Activated effector memory CD4-positive, alpha-beta T cell treated with anti-CD3 and anti-CD28 coated beads, Interleukin-2, amount 50 U/mL, for 16 hours (primary cell): ENCODE results near the gene WWP2.
A peak's percentile ranks its signal among the peaks of the same experiment; 100 is the strongest.
"Not testable (repeated sequence)": the region's sequence is repeated elsewhere in the genome, so short reads cannot be mapped to it uniquely, and the experiment has no call there.

Experiments
- DNase-seq: peaks from one replicate; pipeline ENCODE4 v3.0.0-alpha.2; 2020

WWP2 gene

DNA sequence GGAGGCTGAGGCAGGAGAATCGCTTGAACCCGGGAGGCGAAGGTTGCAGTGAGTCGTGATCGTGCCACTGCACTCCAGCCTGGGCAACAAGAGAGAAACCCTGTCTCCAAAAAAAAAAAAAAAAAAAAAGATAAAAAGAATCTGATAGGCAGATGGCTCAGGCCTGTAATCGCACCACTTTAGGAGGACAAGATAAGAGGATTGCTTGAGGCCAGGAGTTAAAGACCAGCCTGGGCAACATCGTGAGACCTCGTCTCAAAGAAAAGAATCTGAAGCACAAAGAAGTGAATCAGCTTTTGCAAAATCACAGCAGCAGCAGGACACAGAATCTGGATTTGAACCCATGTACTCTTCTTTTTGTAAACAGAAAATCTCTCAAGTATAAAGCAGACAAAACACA lies 15.0 kb upstream of the WWP2 start:
- DNase-seq = no peak

DNA sequence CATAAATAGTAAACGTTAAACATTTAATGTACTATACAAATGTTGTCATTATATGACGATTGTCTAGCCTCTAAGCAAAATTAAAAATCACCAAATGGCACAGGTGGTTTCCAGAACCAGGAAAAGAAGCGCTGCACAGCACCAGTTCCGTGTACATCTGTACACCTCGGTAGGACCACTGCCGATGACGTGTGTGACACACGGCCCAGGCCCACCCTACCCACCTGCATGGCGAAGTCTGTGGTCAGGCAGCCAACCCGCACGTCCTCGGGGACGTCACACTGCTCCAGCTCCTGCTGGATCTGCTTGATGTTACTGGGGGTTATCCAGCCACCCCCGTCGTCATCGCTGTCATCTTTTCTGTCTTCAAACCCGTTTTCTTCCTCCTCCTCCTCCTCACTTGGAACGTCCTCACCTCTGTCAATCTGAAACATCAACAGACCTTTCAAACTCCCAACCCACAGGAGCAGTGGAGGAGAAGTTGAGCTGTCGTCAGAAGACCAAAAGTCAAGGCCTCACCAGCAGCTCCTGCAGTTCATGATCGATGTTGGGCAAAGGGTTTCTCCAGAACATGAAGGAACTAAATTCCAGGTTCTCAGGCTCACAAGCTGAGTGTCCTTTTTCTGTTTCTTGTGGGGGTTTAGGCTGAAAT lies 13.3 kb upstream of the WWP2 start:
- DNase-seq = no peak

DNA sequence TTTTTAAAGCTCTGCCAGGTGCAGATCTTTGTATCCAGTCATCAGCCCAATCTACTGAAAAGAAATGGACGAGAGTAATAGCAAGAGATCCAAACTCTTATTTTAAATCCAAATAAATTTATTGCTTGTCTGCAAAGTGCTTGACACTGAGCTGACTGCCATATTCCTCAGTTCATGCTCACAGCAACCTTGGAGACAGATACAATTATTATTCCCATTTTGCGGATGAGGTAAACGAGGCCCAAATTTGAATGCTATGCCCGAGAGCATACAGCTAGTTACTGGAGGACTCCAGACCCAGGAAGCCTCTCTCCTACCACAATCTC lies 8.0 kb upstream of the WWP2 start:
- no peak for DNase-seq

DNA sequence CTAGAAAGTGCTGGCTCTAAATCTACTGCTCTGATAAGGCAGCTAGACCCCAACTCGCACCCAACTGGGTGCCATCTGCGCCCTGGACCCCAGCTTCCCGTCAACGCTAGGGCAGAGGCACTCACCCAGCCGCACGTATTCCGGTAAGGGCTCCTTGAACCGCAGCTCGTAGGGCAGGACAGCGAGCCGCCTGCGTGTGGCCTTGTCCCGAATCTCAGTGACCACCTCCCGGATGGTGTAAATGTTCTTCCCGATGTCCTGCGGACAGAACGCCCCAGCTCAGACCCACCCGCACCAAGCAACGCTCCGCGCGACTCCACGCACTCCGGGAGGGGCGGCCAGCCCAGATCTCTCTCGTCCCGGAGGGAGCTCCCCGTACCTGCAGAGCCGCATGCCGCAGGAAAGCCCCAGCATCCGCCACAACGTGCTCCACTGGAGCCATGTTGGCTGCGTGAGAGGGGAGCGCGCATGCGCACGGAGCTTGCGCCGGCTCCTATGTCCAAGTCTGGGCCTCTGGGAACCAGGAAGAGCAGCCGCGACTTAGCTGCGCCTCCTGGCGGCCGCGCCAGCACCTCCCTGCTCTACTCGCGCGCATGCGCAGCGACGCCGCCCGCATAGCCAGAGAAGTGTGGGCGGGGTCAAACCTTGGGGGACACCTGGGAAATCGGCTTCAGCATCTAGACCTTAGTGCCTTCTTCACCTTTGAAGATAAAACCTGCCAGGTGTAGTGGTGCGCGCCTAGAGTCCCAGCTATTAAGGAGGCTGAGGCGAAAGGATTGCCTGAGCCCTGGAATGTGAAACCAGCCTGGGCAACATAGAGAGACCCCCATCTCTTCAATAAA lies 7.4 kb upstream of the WWP2 start, which contains the start of gene NOB1:
Gene NOB1 (minus strand): TSS at position 458 of the 842 bp plus-strand sequence. CDS start 16 bp downstream, at position 442.
- DNase-seq = peak; percentile 99

DNA sequence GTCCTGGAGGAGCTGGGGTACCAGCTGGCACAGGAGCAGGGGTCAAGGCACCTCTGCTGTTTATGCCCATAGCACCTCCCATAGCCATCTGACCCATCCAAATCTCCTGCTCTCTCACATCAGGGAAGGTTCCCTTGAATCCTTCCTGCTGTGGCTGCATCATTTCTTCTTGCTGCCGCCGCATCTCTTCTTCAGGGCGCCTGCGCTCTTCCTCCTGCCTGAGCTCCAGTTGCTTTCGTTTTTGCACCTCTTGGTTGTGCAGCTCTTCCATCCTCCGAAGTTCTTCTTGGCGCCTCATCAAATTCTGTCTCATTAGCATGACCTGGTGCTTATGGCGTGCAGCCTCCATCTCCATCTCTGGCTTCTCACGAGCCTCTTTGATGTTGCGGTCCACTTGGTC lies 5.4 kb upstream of the WWP2 start:
- DNase-seq = no peak

DNA sequence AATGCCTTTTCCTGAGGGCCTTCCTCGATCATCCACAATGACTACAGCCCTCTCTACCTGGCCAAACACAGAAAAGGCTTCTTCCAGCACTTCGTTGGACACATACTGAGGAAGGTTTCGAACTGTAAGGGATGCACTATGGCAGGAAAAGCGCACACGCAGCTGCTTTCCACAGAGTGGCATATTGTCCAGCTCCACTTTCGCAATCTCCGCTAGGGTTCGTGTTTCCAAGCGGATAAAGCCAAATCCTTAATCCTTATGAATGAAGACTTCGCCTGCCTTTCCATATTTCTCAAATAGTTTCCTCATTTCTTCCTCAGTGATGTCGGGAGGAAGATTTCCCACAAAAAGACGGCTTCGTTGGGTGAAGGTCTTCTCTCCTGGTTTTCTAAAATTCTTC lies 4.8 kb upstream of the WWP2 start:
- not testable (repeated sequence) for DNase-seq

DNA sequence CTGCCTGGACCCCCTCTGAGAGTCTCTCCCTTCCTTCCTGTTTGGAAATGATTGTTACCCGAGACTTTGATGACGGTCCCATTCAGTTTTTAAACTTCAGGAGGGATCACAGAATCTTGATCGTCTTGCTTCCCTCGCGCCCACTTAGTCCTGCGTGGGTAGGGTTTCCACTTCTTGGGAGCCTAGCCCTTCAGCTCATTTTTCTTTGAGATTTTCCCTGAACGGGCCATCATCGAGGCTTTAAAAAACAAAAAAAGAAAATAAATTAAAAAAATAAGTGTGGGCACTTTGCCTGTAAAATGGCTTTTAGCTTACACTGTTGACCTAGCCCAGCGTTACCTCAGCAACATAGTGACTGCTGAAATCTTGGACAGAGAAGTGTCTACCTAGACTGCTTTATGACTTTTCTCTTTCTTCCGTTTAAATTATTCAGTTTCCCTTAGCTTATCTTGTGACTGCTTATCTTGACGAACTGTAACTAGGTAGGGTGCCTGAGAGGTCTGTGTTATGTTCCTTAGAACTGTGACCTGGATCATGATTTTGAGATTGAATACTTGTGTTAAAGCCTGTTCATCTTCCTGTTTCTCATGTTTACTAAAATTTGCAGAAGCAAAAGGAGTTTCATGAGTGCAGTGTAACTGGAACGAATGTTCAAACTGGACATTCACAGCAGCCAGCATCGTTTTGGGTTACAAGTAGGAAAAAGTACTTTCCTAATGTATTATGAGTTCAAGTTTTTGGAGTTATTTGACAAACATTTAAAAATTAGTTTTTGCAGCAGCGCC lies 874 bp downstream of the WWP2 start:
- no peak for DNase-seq

DNA sequence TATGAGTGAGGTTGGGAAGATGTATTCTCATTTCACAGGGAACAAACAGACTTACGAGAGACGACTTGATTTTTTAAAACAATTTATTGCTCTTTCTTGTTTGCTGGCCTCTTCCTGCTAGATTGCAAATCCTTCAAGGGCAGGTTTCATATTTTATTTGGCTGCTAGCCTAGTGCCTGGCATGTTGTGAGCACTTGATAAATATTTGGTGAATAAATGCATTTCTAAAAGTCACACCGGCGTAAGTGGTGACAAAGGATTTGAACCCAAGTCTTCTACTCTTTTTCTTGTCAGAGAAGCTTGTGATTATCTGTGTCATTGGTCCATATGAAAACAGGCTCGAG lies 1.4 kb downstream of the WWP2 start:
- DNase-seq = no peak

DNA sequence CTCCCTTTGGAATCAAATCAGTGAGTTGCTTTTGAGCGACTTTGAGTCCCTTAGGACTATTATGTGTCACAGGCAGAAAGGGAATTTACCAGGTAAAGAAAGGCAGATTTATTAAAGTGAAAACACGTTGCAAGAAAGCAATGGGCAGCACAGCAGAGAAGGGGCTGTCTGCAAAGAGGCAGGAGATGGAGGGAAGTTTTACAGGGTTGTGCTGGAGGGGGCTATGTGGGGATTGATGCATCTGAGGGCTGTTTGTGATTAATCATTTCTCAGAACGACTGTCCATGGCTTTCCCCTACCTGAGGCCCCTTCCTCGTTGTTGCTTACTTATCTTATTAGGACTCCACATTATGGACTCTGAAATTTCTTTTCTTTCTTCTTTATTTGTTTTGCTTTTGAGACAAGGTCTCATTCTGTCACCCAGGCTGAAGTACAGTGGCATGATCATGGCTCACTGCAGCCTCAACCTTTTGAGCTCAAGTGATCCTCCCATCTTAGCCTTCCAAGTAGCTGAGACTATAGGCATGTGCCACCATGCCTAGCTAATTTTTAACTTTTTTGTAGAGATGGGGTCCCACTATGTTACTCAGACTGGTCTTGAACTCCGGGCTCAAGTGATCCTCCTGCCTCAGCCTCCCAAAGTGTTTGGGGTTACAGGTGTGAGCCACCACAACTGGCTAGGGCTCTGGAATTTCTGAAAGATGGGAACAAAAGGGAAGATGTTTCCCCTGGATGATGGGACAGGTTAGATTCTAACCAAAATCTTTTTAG lies 5.5 kb downstream of the WWP2 start:
- no peak for DNase-seq

DNA sequence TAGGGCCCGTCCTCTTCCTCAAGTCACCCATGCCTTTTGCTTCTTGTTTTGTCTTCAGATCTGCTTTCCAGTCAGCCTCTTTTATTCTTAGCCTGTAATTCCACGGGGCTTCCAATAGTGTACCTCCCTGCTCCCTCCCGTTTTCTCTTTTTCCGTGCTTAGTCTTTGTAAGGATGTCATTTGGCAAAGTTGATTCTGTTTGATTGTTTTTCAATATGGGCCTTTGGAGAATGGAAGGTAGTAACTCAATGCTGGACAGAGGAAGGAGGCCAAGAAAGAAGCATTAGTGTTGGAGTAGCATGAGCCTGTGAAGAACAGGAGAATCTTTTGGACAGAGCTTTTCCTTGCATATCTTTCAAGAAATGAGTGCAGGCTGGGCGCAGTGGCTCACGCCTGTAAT lies 6.5 kb downstream of the WWP2 start:
- DNase-seq = no peak

DNA sequence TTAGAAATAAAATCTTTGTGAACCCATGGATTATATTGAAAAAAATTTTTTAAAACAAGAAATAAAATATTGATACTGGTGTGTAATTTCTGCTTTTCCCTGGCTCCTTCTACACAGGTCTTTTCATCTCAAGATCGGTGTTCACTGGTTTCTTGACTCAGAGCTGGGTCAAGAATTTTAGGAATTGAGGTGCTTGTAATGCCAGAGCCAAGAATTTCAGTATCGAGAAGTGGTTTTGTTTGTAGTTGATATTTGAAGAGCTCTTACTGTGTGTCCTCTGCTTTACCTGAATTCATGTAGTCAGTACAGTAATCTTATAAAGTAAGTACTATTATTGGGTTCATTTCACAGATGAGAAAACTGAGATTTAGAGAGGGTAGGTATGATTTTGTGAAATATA lies 7.3 kb downstream of the WWP2 start:
- DNase-seq = no peak

DNA sequence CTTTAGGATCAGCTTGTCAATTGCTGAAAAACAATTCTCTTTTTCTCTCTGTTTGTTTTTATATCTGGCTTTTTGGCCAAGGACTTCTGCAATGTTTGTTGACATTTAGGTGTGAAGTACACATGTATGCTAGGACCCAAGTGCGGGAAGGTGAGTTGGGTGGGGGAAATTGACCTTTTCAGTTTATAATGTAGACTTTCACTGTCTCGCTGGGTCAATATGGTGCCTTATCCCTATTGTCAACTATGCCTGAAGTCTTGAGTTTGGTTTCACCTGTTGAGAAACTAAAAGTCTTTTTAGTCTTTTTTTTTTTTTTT lies 9.5 kb downstream of the WWP2 start:
- no peak for DNase-seq

DNA sequence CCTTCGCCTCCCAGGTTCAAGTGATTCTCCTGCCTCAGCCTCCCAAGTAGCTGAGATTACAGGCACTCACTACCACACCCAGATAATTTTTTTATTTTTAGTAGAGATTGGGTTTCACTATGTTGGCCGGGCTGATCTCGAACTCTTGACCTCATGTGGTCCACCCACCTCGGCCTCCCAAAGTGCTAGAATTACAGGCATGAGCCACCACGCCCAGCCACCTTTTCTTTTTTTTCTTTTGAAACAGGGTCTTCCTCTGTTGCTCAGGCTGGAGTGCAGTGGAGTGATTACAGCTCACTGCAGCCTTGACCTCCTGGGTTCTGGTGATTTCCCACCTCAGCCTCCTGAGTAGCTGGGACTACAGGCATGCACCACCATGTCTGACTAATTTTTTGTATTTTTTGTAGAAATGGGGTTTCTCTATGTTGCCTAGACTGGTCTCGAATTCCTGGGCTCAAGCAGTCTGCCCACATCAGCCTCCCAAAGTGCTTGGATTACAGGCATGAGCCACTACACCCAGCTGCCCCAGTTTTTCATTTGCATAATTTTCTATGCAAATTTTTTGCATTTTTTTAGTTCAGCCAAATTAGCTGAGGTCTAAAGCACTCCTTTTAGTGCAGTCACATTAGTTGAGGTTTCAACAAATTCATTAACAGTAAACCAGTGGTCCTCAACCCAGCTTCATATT lies 11.3 kb downstream of the WWP2 start:
- no peak for DNase-seq

DNA sequence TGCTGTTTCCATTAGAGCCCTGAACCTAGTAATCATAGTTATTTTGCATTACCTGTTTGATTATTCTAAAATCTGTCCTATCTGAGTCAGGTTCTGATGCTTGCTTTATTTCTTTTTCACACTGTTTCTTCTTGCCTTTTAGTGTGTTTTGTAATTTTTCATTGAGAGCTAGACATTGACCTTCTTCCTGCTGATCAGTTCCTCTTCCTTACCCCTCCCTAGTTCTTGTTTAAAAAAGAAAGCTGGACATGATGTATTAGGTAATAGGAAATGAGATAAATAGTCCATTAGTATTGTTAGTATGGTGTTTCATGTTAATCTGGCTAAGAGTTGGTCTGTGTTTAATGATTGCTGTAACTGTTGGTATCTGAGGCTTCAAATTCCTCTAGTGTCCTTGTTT lies 13.4 kb downstream of the WWP2 start:
- DNase-seq = no peak

DNA sequence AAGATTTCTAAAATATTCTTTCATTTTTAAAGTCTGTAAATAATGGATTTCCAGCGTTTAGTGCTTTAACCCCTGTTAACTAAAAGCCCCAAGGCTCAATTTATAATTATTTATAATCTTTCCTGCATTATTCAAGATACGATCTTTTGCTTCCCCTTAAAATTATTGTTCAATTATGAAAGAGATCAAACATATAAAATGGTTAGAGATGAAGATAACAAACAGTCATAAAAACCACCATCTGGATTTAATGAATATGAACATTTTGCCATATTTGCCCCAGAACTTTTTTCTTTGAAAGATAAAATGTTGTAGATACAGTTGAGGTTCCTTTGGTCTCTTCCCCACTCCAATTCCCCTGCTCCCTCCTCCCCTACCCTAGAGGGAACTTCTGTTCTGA lies 17.6 kb downstream of the WWP2 start:
- DNase-seq = no peak

DNA sequence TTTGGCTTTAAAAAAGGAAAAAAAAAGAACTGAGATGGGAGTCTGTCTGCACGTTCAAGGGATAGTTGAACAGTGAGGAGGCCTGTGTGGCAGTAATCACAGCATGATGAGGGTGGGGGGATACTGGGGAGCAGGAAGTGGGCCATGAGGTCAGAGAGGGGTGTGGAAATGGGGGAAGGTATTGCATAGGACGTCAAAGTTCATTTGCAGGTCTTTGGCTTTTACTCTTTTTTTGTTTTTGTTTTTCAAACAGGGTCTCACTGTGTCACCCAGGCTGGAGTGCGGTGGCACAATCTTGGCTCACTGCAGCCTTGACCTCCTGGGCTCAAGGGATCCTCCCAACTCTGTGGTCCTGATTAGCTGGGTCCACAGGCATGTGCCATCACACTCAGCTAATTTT lies 19.0 kb downstream of the WWP2 start:
- DNase-seq = no peak

DNA sequence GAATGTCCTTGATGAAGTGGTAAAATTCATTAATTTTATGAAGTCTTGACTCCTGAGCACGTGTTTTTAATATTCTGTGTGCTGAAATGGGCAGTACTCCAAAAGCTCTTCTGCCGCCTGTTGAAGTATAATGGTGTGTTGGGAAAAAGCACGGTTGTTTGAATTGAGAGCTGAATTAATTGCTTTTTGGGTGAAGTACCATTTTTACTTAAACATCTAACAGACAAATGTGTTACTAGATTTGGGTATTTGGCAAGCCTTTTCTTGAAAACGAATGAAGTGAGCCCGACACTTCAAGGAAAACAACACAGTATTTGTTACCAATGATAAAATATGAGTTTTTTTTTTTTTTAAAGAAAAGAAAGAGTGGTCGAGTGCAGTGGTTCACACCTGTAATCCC lies 22.5 kb downstream of the WWP2 start:
- no peak for DNase-seq

DNA sequence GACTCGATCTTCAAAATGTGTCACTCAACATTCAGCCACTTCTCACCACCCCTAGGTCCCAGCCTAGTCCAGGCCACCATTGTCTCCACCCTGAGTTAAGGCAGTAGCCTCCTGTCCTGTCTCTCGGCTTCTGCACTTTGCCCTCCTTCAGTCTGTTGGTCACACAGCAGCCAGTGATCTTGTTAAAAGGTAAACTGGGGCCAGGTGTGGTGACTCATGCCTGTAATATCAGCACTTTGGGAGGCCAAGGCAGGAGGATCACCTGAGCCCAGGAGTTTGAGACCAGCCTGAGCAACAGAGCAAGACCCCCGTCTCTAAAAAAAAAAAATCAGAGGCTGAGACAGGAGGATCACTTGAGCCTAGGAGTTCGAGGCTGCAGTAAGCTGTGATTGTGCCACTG lies 25.8 kb downstream of the WWP2 start:
- no peak for DNase-seq

DNA sequence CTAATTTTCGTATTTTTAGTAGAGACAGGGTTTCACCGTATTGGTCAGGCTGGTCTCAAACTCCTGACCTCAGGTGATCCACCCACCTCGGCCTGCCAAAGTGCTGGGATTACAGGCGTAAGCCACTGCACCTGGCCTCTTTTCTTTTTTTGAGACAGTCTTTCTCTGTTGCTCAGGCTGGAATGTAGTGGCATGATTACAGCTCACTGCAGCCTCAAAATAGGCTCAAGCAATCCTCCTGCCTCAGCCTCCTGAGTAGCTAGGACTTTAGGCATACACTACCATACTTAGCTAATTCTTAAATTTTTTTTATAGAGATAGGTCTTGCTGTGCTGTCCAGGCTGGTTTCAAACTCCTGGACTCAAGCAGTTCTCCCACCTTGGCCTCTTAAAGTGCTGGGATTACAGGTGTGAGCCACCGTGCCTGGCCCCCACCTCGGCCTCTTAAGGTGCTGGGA lies 29.3 kb downstream of the WWP2 start:
- DNase-seq = not testable (repeated sequence)

DNA sequence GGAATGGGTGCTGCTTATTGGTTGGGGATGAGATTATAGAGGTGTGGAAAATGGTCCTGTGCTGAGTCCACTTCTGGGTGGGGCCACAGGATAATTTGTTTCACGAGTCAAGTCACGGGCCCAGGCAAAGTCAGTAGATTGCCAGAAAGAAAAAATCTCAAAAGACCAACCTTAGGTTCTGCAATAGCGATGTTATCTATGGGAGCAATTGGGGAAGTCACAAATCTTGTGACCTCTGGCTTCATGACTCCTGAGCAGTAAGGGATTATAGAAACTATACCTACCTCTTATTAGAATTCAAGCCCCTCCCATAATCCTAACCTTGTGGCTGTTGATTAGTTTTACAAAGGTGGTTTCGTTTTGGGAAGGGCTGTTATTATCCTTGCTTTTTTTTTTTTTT lies 31.4 kb downstream of the WWP2 start:
- DNase-seq = no peak

DNA sequence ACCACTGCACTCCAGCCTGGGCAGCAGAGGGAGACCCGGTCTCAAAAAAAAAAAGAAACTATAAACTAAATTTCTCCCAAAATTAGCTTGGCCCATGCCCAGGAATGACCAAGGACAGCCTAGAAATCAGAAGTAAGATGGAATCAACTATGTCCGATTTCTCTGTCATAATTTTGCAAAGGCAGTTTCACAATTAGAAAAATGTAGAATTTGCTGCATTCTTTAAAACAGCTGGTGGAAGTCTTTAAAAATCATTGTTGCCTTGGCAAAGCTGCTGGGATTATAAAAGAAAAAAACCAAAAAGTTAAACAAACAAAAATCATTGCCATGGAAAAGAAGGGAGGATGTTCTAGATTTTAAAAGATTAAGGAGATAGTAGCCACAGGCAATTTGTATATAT lies 32.4 kb downstream of the WWP2 start:
- DNase-seq = no peak

DNA sequence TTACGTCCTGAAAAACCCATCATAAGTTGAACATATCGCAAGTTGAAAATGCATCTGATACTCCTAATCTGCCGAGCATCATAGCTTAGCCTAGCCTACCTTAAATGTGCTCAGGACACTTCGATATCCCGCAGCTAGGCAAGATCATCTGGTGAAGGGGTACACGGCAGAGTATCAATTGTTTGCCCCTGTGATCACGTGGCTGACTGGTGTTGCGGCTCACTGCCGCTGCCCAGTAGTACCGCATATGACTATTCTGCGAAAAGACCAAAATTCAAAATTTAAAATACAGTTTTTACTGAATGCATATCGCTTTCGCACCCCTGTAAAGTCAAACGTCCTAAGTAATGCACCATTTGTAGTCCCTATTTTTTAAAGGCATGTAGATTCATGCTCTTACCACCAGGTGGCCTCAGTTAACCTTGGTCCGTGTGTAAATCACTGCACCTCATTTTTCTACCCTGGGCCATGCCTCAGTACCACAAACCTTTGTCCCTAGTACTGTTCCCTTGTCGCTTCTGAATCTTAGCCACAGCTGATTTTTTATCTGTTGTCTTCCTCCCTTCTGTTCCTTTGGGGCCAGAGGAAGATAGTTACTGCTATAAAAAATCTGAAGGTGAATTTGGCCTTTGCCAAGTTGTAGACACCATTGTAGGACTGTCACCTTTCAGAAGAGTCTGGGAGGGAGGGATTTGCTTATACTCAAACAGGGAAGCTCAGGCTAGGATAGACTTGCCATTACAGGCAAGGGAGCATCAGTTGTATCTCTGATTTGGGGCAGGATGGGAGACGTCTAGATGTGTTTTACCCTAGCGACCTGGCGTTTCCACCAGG lies 34.4 kb downstream of the WWP2 start:
- no peak for DNase-seq
